ENCODE data around the gene RGS9BP. TPM values are rescaled to one million over a fixed set of nuclear protein-coding genes. Genes with fewer than 3 reads are reported as not detected.

Gene RGS9BP
- total and polyA plus RNA-seq, 2 experiments from 2014 or later, result 0.08 to 0.22 TPM

DNA sequence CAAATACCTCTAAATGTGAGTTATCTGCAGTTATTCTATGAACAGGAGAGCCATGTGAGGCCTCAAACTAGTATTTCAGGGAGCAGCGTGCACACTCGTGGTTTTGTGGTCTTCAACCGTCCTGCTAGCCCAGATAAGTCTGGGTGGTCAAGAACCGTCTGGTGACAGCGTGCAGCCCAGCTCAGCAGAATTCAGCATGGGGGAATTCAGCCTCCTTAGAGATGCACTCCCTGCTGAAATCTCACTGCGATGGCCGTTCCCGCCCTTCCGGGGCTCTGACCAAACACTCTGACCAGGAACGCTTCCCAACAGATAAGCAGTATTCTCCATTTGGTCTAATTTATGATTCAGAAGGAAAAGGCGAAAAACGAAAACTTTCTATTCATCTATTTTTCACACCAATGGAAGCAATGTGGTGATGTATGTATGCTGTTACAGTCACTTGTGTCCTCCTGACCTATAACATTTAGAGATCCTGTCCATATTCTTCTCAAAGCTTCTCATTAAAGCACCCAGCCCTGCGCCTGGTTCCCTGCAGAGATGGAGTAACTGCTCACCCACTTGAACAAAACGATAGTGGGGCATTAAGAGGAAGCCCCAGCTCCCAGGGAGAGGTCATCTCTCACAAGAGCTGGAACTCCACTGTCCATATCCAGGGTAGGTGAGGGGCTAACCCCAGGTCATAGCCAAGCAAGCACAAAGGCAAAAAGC lies 3.6 kb upstream of the RGS9BP start:
- Histone ChIP-seq H3K27ac (peak overlapping the region; percentile 2; the same call in 1 of the 2 replicates), H3K79me2 (ENCODE audit: insufficient read depth) (peaks cover 78% of the 10 kb centered on the region), H3K27me3 (replicated peaks; ENCODE audit: insufficient read depth) (peaks cover 12% of the 10 kb centered on the region), H3K9ac (0 out of 2 replicates have a peak overlapping the region, but pooled peaks have one; percentile 7), H4K20me1 (ENCODE audit: insufficient read depth) (no peaks in the 10 kb centered on the region; the same call in 1 of the 2 replicates), H3K36me3 (ENCODE audit: low read depth) (no peaks in the 10 kb centered on the region), H3K4me2 (ENCODE audit: unreplicated experiment) (no peak overlapping the region), H3K4me1 (ENCODE audit: insufficient read depth) (peaks cover 18% of the 10 kb centered on the region), H2AFZ (no peak overlapping the region), H3K9me3 (ENCODE audit: low read depth) (no peaks in the 10 kb centered on the region), H3K4me3 (no peak overlapping the region), H3F3A (ENCODE audit: insufficient read depth) (no peaks in the 10 kb centered on the region), H3K9me2 (ENCODE audit: insufficient read depth) (no peaks in the 10 kb centered on the region)
- TF ChIP-seq EZH2 (IDR thresholded peaks at IDR 0.05; ENCODE audit: insufficient read depth, poor library complexity, severe bottlenecking), result no peak
- TF ChIP-seq EZH2phosphoT487 (IDR thresholded peaks at IDR 0.05; ENCODE audit: insufficient read depth, low read depth), result no peak
- WGBS, 2 experiments (ENCODE audit: low coverage in 1 of 2, low lambda C conversion rate in 2 of 2, missing lambda C conversion rate in 2 of 2), result 26 to 33% methylated on average over 14 of the region's 14 CpGs
- in situ Hi-C loops (cut with MboI), result no loop called here
- DNase-seq, result peak; percentile 65

DNA sequence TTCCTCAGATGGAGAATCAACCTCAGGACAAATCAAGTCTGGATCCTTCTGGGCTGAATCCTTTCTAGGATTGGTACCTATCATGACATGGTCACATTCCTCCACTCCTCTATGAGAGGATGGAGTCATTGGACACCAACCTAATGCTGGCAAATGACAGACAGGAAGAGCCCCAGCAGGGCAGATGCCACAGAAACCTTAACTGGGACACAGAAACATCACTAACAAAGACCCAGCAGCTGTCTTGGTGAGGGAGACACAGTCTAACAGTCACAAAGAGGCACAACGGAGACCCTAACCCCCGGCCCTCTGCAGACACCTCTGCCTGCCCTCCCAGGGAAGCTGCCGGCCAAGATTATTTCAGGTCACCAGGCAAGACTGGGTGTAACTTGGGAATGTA lies 2.8 kb upstream of the RGS9BP start:
- H3K27me3 ChIP-seq (replicated peaks; ENCODE audit: insufficient read depth), result peaks cover 19% of the 10 kb centered on the region
- no peak for DNase-seq
- H2AFZ ChIP-seq, result no peak overlapping the region
- H3K27ac ChIP-seq, result no peak overlapping the region
- TF ChIP-seq EZH2 (IDR thresholded peaks at IDR 0.05; ENCODE audit: insufficient read depth, poor library complexity, severe bottlenecking) (no peak), EZH2phosphoT487 (IDR thresholded peaks at IDR 0.05; ENCODE audit: insufficient read depth, low read depth) (no peak)
- no peaks in the 10 kb centered on the region for H3K9me2 ChIP-seq (ENCODE audit: insufficient read depth)
- H3K4me2 ChIP-seq (ENCODE audit: unreplicated experiment), result no peak overlapping the region
- WGBS, 2 experiments (ENCODE audit: low coverage in 1 of 2, low lambda C conversion rate in 2 of 2, missing lambda C conversion rate in 2 of 2), result 94 to 97% methylated on average over 3 of the region's 3 CpGs
- H3K9ac ChIP-seq, result no peak overlapping the region
- peaks cover 69% of the 10 kb centered on the region for H3K79me2 ChIP-seq (ENCODE audit: insufficient read depth)
- H3K36me3 ChIP-seq (ENCODE audit: low read depth), result no peaks in the 10 kb centered on the region
- no peaks in the 10 kb centered on the region; the same call in 1 of the 2 replicates for H4K20me1 ChIP-seq (ENCODE audit: insufficient read depth)
- H3K4me3 ChIP-seq, result no peak overlapping the region
- H3F3A ChIP-seq (ENCODE audit: insufficient read depth), result no peaks in the 10 kb centered on the region
- H3K4me1 ChIP-seq (ENCODE audit: insufficient read depth), result peaks cover 18% of the 10 kb centered on the region
- in situ Hi-C loops (cut with MboI), result no loop called here
- H3K9me3 ChIP-seq (ENCODE audit: low read depth), result no peaks in the 10 kb centered on the region

GRCh38 chr19:32673573-32673972 lies 2.1 kb upstream of the RGS9BP start:
- peaks cover 19% of the 10 kb centered on the region for H3K27me3 ChIP-seq (replicated peaks; ENCODE audit: insufficient read depth)
- no peaks in the 10 kb centered on the region for H3K9me2 ChIP-seq (ENCODE audit: insufficient read depth)
- no peaks in the 10 kb centered on the region; the same call in 1 of the 2 replicates for H4K20me1 ChIP-seq (ENCODE audit: insufficient read depth)
- peak overlapping the region; percentile 80 for H3K4me3 ChIP-seq
- H3K4me1 ChIP-seq (ENCODE audit: insufficient read depth), result peaks cover 18% of the 10 kb centered on the region
- in situ Hi-C loops (cut with MboI), result no loop called here
- no peaks in the 10 kb centered on the region for H3K9me3 ChIP-seq (ENCODE audit: low read depth)
- WGBS, 2 experiments (ENCODE audit: low coverage in 1 of 2, low lambda C conversion rate in 2 of 2, missing lambda C conversion rate in 2 of 2), result 86 to 87% methylated on average over 10 of the region's 10 CpGs
- DNase-seq, result no peak
- peak overlapping the region; percentile 94 for H3K4me2 ChIP-seq (ENCODE audit: unreplicated experiment)
- no peak overlapping the region for H3K27ac ChIP-seq
- no peaks in the 10 kb centered on the region for H3F3A ChIP-seq (ENCODE audit: insufficient read depth)
- H3K36me3 ChIP-seq (ENCODE audit: low read depth), result no peaks in the 10 kb centered on the region
- no peak for TF ChIP-seq EZH2 (IDR thresholded peaks at IDR 0.05; ENCODE audit: insufficient read depth, poor library complexity, severe bottlenecking)
- no peak for TF ChIP-seq EZH2phosphoT487 (IDR thresholded peaks at IDR 0.05; ENCODE audit: insufficient read depth, low read depth)
- H2AFZ ChIP-seq, result no peak overlapping the region
- H3K9ac ChIP-seq, result peak overlapping the region; percentile 80
- peaks cover 62% of the 10 kb centered on the region for H3K79me2 ChIP-seq (ENCODE audit: insufficient read depth)

DNA sequence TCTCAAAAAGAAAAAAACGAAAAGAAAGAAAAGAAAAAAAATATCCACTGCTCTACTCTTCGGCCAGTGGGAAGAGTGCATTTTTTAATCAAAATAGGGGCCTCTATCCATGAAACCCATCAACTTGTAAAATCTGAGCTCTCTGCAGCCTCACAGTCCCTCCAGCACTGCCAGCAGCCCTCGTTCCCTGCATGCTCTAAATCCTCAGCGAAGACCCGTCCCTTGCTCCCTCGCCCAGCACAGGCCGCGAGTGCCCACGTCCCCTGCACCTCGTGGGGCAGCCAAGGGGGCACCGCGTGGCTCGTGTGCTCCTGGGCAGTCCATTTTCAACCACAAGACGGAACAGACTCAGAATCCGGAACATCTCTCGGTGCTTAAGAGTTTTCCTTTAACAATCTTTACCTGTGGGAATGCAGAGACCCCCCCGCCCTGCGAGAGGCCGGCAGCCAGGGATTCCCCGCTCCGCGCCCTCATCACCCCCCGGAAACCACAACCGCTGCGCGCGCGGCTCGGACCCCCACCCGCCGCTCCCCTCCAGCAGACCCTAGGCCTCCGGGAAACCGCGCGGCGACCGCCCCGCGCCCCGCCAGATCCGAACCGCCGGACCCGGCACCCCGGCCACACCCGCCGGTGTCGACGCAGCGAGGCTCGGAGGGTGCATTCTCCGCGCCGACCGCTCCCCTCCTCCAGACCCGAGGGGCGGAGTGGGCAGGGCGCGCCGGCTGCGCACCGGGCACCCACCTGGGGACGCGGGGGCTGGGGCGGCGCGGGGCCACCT lies 1.3 kb upstream of the RGS9BP start:
- Histone ChIP-seq H3K4me2 (ENCODE audit: unreplicated experiment) (peak overlapping the region; percentile 94), H2AFZ (peak overlapping the region; percentile 94), H3K4me3 (peak overlapping the region; percentile 80), H3K27me3 (replicated peaks; ENCODE audit: insufficient read depth) (peaks cover 19% of the 10 kb centered on the region), H3K9me3 (ENCODE audit: low read depth) (no peaks in the 10 kb centered on the region), H3K9ac (peak overlapping the region; percentile 80), H3K27ac (no peak overlapping the region), H3K9me2 (ENCODE audit: insufficient read depth) (no peaks in the 10 kb centered on the region), H3K4me1 (ENCODE audit: insufficient read depth) (peaks cover 18% of the 10 kb centered on the region), H4K20me1 (ENCODE audit: insufficient read depth) (no peaks in the 10 kb centered on the region; the same call in 1 of the 2 replicates), H3K36me3 (ENCODE audit: low read depth) (no peaks in the 10 kb centered on the region), H3F3A (ENCODE audit: insufficient read depth) (no peaks in the 10 kb centered on the region), H3K79me2 (ENCODE audit: insufficient read depth) (peaks cover 54% of the 10 kb centered on the region)
- peak; percentile 43 for DNase-seq
- TF ChIP-seq EZH2 (IDR thresholded peaks at IDR 0.05; ENCODE audit: insufficient read depth, poor library complexity, severe bottlenecking), result no peak
- TF ChIP-seq EZH2phosphoT487 (IDR thresholded peaks at IDR 0.05; ENCODE audit: insufficient read depth, low read depth), result no peak
- 1 to 2% methylated on average over 22 to 55 of the region's 67 CpGs for WGBS, 2 experiments (ENCODE audit: low coverage in 1 of 2, low lambda C conversion rate in 2 of 2, missing lambda C conversion rate in 2 of 2)
- in situ Hi-C loops (cut with MboI), result no loop called here
